WTC11 (cell line): ENCODE data around the gene TRPM8. TPM values are rescaled to one million over a fixed set of nuclear protein-coding genes. Genes with fewer than 3 reads are reported as not detected.

Experiments used
- ATAC-seq: fragments of 200-7000 bp; cut with Tn5 transposase; 2 replicates; pipeline ENCODE4 v1.10.0; 2021; ENCODE audit warnings: mild to moderate bottlenecking, moderate library complexity
- CTCF ChIA-PET: fragments of 300-600 bp; sonication (Branson Sonifier 250); formaldehyde crosslinking; loops from one replicate; lab custom pipeline; 2021; ENCODE audit warnings: antibody characterized with exemption; lab: Charles Lee
- POLR2A ChIA-PET: fragments of 350-600 bp; sonication (Branson Sonifier 250); formaldehyde crosslinking; loops from one replicate; lab custom pipeline; 2021; ENCODE audit warnings: antibody characterized with exemption; lab: Charles Lee
- DNase-seq: peaks from one replicate; pipeline ENCODE4 v3.0.0; 2021; ENCODE audit warnings: low spot score
- H3K27ac Mint-ChIP-seq: 2 replicates; pipeline ENCODE4 v1.8.0; 2021; ENCODE audit warnings: mixed read lengths
- H3K27me3 Mint-ChIP-seq: 2 replicates; pipeline ENCODE4 v1.8.0; 2021; ENCODE audit warnings: low read depth, mild to moderate bottlenecking, moderate library complexity, mixed read lengths
- H3K36me3 Mint-ChIP-seq: 2 replicates; pipeline ENCODE4 v1.8.0; 2021; ENCODE audit warnings: mixed read lengths
- H3K4me1 Mint-ChIP-seq: 2 replicates; pipeline ENCODE4 v1.8.0; 2022; ENCODE audit warnings: mixed read lengths
- H3K4me3 Mint-ChIP-seq: 2 replicates; pipeline ENCODE4 v1.8.0; 2021; ENCODE audit warnings: mild to moderate bottlenecking, moderate library complexity, mixed read lengths
- H3K9me3 Mint-ChIP-seq: 2 replicates; pipeline ENCODE4 v1.8.0; 2021; ENCODE audit warnings: mixed read lengths
- E2F4 ChIP-seq: sonication (generic); formaldehyde crosslinking; IDR thresholded peaks from 2 replicates; pipeline ENCODE4 v1.8.1; 2022; ENCODE audit warnings: low read depth, mild to moderate bottlenecking, moderate library complexity, missing genetic modification reagents, borderline replicate concordance
- E2F5 ChIP-seq: sonication (generic); formaldehyde crosslinking; IDR thresholded peaks from 2 replicates; pipeline ENCODE4 v1.8.1; 2022; ENCODE audit warnings: mild to moderate bottlenecking, moderate library complexity, missing genetic modification reagents
- ELF4 ChIP-seq: sonication (generic); formaldehyde crosslinking; IDR thresholded peaks from 2 replicates; pipeline ENCODE4 v1.8.1; 2022; ENCODE audit warnings: low read depth, mild to moderate bottlenecking, moderate library complexity, missing genetic modification reagents
- ERG ChIP-seq: fragments of 250-450 bp; sonication (Bioruptor Pico); IDR thresholded peaks from 2 replicates; pipeline ENCODE4 v1.8.0; 2021; ENCODE audit warnings: mild to moderate bottlenecking
- ETV6 ChIP-seq: sonication (generic); formaldehyde crosslinking; IDR thresholded peaks from 2 replicates; pipeline ENCODE4 v1.8.1; 2022; ENCODE audit warnings: mild to moderate bottlenecking, missing genetic modification reagents
- HMGA2 ChIP-seq: fragments of 250-450 bp; sonication (Bioruptor Pico); IDR thresholded peaks from 2 replicates; pipeline ENCODE4 v1.4.0; 2021; ENCODE audit warnings: mild to moderate bottlenecking, moderate library complexity
- JUN ChIP-seq: sonication (generic); formaldehyde crosslinking; IDR thresholded peaks from 2 replicates; pipeline ENCODE4 v1.8.0; 2023; ENCODE audit warnings: mild to moderate bottlenecking, missing genetic modification reagents
- NFE2L1 ChIP-seq: sonication (generic); formaldehyde crosslinking; IDR thresholded peaks from 2 replicates; pipeline ENCODE4 v1.8.1; 2023; ENCODE audit warnings: missing genetic modification reagents
- PREB ChIP-seq: sonication (generic); formaldehyde crosslinking; IDR thresholded peaks from 2 replicates; pipeline ENCODE4 v1.8.1; 2022; ENCODE audit warnings: mild to moderate bottlenecking, missing genetic modification reagents, moderate library complexity, borderline replicate concordance
- RELA ChIP-seq: sonication (generic); formaldehyde crosslinking; IDR thresholded peaks from 2 replicates; pipeline ENCODE4 v1.8.1; 2022; ENCODE audit warnings: missing genetic modification reagents, mild to moderate bottlenecking, borderline replicate concordance
- STAT6 ChIP-seq: sonication (generic); formaldehyde crosslinking; conservative IDR thresholded peaks from 2 replicates; pipeline ENCODE4 v1.8.1; 2023; ENCODE audit warnings: mild to moderate bottlenecking, low read depth, missing genetic modification reagents, moderate library complexity
- ZBTB21 ChIP-seq: sonication (generic); formaldehyde crosslinking; IDR thresholded peaks from 2 replicates; pipeline ENCODE4 v1.8.1; 2023; ENCODE audit warnings: mild to moderate bottlenecking, missing genetic modification reagents, borderline replicate concordance
- total RNA-seq: library from RNA; stranded (reverse); gene quantifications from 3 replicates; pipeline ENCODE4 v1.2.3, GENCODE V29; 2021

Gene TRPM8
- total RNA-seq, 1 experiment from 2014 or later, result 0.26 TPM

GRCh38 chr2:233950078-233950825 is 33.1 kb downstream of the TRPM8 start (continued):
- TF ChIP-seq ELF4 (CRISPR knock-in tag) (no peak), E2F4 (CRISPR knock-in tag) (no peak), STAT6 (CRISPR knock-in tag) (no peak), PREB (CRISPR knock-in tag) (no peak), ZBTB21 (CRISPR knock-in tag) (no peak), E2F5 (CRISPR knock-in tag) (no peak), JUN (CRISPR knock-in tag) (no peak), HMGA2 (no peak)
- TF ChIP-seq, all 79 proteins: peak for 0

GRCh38 chr2:233952335-233952734 is 35.2 kb downstream of the TRPM8 start:
- TF ChIP-seq RELA (CRISPR knock-in tag) (no peak), E2F5 (CRISPR knock-in tag) (no peak), NFE2L1 (CRISPR knock-in tag) (no peak), ERG (CRISPR knock-in tag) (no peak), ETV6 (CRISPR knock-in tag) (no peak)
- Mint-ChIP-seq H3K9me3 (no peaks in the 10 kb centered on the region; the same call in 1 of the 2 replicates), H3K4me3 (no peak overlapping the region), H3K27me3 (no peaks in the 10 kb centered on the region; the same call in 1 of the 2 replicates), H3K36me3 (no peaks in the 10 kb centered on the region), H3K4me1 (0 out of 2 replicates have a peak, but pooled peaks cover 4% of the 10 kb centered on the region), H3K27ac (no peak overlapping the region)
- no peak for DNase-seq
- ChIA-PET POLR2A (no interaction called here), CTCF (no interaction called here)
- ATAC-seq, result no peak
